ENCODE results near the gene ATXN7L3.

Gene ATXN7L3

GRCh38 chr17:44216694-44217093 lies 17.0 kb upstream of the ATXN7L3 start:
- FAIRE-seq = no peak
- TF ChIP-seq CTCF (IDR thresholded peaks at IDR 0.05; ENCODE audit: insufficient read depth, missing control alignments) = no peak
- no peak for DNase-seq (ENCODE audit: insufficient read length, low spot score)

GRCh38 chr17:44216173-44216572 lies 16.5 kb upstream of the ATXN7L3 start:
- no peak for FAIRE-seq

GRCh38 chr17:44214896-44215295 lies 15.2 kb upstream of the ATXN7L3 start:
- no peak for DNase-seq (ENCODE audit: insufficient read length, low spot score)
- TF ChIP-seq CTCF (IDR thresholded peaks at IDR 0.05; ENCODE audit: insufficient read depth, missing control alignments) = no peak
- FAIRE-seq = no peak

More at GRCh38 chr17:44216173-44216572, 16.5 kb upstream of the ATXN7L3 start:
- no peak for TF ChIP-seq CTCF (IDR thresholded peaks at IDR 0.05; ENCODE audit: insufficient read depth, missing control alignments)
- no peak for DNase-seq (ENCODE audit: insufficient read length, low spot score)

GRCh38 chr17:44214230-44214494 lies 14.5 kb upstream of the ATXN7L3 start:
- FAIRE-seq (no peak), DNase-seq (ENCODE audit: insufficient read length, low spot score) (no peak)
- TF ChIP-seq CTCF (IDR thresholded peaks at IDR 0.05; ENCODE audit: insufficient read depth, missing control alignments) = no peak

- DNase-seq (ENCODE audit: insufficient read length, low spot score) (no peak), FAIRE-seq (no peak)
- TF ChIP-seq CTCF (IDR thresholded peaks at IDR 0.05; ENCODE audit: insufficient read depth, missing control alignments) = no peak
Observed at GRCh38 chr17:44213403-44214229, 13.9 kb upstream of the ATXN7L3 start.

DNA sequence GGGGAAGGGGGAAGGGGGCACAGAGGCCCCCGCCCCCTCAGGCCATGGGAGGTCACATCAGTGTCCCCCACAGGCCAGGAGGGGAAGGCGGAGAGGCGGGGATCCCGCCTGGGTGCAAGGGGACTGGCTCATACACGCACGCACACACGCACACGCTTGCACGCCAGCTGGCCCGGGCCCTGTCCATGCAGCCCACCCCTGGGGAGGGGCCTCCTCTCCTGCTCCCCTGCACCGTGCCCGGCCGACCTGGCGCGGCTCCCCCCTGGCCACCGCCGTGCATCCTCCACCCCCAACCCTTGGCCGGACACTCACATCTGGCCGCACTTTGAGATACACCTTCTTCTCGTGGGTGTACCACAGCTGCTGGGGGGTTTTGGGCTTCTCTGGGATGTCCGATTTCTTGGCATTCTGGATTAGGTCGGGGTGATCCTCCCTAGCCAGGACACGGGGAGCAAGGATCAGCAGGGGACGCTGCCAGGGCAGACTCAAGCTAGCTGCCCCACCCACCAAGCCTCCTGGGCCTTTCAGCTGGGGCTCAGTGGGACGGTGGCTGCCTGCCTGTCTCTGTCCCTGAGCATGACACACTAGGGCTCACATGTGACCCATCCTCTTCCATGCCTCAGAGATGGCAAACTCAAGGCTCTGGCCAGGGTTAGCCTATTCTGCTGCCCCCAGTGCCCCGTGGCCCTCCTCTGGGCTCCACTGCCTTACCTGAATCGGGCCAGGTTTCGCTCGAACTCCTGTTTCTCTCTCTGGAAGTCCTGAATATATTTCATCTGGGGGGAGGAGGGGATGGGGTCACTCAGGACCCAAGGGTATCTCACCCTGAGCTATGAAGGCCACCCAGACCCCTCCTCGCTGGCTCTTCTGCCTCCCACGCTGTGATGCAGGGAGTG lies 13.1 kb upstream of the ATXN7L3 start:
- DNase-seq (ENCODE audit: insufficient read length, low spot score) (no peak), FAIRE-seq (no peak)

More for the DNA sequence above, 13.1 kb upstream of the ATXN7L3 start:
- no peak for TF ChIP-seq CTCF (IDR thresholded peaks at IDR 0.05; ENCODE audit: insufficient read depth, missing control alignments)
